NAMALWA (cell line): ENCODE measurements around the gene MYO18A.

Experiments
- DNase-seq: peaks from one replicate; pipeline ENCODE4 v3.0.0-alpha.2; 2015; ENCODE audit warnings: low spot score

MYO18A gene

GRCh38 chr17:29077320-29077719 lies 102.9 kb downstream of the MYO18A start:
- DNase-seq = no peak

DNA sequence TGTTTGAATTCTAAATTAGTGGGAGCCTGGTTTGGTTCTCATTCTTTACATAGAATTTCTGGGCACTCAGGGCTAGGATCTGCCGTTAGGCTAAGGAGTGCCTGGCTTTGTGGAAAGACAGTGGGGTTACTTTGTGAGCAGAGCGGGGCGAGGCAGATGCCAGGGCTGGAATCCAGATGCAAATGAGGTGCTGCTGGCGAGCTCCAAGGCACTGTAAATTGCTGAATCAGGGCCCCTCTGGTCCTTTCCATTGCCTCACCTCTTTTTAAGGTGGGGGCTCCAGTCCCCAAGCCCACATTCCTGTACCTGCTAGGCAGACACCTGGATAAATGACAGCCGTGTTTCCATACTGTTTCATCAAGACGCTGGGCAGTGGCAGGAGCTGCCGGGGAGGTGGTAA lies 103.5 kb downstream of the MYO18A start:
- no peak for DNase-seq

DNA sequence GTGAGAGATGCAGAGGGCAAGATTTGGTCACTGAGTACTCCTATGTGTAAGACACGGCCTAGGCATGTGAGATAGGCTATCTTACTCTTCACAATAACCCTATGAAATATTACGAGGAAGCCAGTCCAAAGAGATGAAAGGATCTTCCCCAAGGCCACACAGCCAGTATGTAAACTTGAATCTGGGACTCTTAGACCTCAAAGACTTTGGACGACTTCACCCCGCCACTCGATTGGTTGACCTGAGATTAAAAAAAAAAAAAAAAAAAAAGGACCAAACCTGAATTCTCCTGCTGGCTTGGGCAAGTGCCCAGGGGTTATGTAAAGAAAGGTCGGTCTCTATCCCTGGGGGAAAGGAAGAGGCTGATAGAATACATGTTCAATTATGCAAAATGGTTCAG lies 104.1 kb downstream of the MYO18A start:
- no peak for DNase-seq

- no peak for DNase-seq
Measured at GRCh38 chr17:29074488-29074887, 105.7 kb downstream of the MYO18A start.

GRCh38 chr17:29073520-29073919 lies 106.7 kb downstream of the MYO18A start:
- DNase-seq = no peak

DNA sequence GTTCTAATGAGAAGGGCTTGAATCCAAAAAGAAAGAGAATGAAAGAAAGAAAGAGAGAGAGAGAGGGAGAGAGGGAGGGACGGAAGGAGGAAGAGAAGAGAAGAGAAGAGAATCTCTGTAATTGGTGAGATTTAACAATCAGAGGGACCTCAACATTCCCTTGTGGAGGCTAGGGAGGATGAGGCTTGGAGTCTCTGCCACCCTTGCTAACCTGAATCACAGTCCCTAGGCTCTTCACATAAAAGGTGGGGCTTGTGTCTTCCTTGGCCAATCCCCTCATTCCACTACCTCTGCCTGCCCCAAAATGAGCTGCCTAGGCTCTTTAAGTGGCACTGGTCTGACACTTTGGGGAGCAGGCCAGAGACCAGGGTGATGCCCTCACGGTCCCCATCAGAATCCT lies 107.2 kb downstream of the MYO18A start:
- DNase-seq = no peak

GRCh38 chr17:29071303-29071702 lies 108.9 kb downstream of the MYO18A start:
- no peak for DNase-seq

GRCh38 chr17:29070781-29071180 lies 109.4 kb downstream of the MYO18A start:
- no peak for DNase-seq

DNA sequence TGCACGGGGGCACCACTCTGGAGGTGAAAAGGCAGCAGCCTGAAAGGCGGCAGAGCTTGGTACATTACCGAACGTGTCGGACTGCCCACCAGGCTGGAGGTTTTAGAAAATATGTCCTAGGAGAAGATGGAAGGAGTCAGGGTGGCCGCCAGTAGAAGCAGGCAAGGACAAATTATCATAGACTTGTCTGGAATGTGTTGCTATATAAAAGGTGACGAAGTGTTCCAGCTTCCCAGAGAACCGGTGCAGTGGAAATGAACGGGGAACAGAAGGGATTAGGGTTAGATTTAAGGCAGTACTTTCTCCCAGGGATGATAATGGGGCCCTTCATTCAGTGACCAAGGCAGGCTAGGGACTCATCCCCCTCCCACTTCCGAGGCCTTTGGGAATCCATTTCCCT lies 109.9 kb downstream of the MYO18A start:
- DNase-seq = no peak

DNA sequence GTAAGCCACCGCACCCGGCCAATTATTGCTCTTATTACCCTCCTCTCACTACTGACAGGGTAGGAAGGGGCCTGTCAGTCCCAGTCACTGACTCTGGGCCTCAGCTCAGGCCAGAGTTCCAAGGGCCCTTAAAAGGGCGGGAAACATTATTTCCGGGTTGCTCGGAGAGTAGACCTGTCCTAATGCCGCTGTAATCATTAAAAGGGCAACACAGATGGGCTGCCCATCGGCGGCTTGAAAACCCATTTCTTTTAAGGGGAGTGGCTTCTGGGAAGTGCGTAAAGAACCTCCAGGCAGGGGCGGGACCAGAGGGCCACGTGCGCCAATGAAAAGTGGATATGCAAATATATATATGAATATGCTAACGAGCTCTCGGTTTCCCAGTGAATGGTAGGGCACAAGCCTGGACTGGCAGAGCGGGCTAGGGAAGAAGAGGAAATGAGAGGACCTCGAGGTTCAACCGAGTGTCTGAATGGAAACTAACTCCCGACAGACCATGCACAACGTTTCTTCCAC lies 110.6 kb downstream of the MYO18A start:
- DNase-seq = no peak

DNA sequence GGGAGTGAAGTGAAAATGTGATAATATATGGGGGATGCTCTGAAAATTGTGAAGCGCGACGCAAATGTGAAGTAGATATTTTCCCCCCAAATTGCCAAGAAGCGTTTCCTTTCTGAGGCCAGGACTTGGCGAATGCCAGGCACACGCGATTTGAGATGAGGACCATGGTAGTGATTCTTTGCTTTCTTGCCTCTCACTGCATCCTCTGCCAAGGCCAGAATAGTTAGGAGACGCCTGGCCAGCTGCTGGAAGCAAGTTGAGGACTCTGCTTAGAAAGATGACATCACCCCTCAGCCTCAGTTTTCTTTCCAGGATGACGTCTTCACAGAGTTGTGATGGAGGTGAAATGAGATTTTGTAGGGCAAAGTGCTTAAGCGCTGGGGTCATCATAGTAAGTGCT lies 111.4 kb downstream of the MYO18A start:
- DNase-seq = no peak

GRCh38 chr17:29066606-29067005 lies 113.6 kb downstream of the MYO18A start:
- no peak for DNase-seq

GRCh38 chr17:29066047-29066446 lies 114.2 kb downstream of the MYO18A start:
- DNase-seq = no peak

DNA sequence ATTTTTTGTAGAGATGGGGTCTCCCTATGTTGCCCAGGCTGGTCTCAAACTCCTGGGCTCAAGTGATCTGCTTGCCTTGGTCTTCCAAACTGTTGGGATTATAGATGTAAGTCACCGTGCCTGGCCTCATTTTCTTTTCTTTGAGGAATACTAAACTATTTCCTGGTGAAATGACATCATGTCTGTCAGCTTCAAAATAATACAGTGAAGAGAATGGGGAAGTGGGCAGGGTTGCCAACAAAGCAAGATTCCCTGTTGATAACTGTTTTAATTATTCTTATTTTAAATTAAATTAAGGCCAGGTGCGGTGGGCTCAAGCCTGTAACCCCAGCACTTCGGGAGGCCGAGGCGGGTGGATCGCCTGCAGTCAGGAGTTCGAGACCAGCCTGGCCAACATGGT lies 116.2 kb downstream of the MYO18A start:
- DNase-seq = no peak

DNA sequence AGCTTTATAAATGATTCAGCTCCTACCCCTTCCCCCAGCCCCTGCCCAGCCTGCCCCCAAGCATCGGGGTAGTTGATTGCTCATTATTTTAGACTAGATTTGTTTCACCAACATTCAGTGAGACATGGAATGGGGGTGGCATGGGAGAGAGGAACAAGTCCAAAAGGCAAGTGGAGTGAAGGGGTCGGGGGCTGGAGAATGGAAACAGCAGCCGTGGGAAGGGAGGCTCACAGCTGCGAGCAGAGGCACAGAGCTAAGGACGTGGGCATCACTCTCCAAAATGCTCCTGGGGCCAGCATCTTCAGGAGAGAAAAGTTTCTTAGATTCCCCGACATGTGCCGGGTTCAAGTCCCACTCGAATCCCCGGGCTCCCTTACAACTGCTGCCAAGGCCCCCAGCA lies 118.0 kb downstream of the MYO18A start:
- no peak for DNase-seq

DNA sequence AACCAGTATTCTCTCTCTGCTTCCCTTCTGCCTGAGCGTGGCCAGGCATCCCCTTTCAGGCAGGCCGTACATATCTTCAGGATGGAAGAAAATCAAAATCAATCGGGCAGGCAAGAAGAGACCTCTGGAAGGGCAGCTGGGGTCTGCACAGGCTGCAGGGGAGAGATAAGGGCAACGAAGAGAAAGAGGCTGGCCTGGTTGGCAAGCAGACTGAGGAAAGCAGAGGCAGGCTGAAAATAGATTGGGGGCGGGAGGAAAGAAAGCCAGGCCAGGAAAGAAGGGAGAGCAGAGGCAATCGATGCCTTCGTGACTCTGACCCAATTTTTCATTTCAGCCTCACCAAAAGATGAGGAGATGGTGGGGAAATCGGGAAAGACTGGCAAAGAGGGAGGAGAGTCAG lies 119.2 kb downstream of the MYO18A start:
- DNase-seq = no peak

DNA sequence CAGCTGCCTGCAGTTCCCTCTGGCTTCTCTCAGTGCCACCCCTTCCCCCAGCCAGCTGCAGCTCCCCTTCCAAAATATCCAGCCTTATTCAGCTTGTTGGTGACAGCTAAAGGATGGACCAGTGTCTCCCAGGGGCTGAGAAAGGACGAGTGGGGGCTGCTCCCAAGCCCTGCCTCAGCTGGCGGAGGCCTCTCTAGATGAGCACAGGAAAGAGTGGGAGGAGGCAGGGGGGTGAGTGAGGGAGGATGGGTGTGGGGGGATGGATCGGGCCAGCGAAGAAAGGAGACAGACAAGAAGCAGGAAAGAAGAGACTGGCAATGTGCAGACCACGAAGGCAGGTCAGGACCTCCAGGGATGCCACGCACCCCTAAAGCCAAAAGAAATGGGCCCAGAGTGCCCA lies 119.7 kb downstream of the MYO18A start:
- no peak for DNase-seq

DNA sequence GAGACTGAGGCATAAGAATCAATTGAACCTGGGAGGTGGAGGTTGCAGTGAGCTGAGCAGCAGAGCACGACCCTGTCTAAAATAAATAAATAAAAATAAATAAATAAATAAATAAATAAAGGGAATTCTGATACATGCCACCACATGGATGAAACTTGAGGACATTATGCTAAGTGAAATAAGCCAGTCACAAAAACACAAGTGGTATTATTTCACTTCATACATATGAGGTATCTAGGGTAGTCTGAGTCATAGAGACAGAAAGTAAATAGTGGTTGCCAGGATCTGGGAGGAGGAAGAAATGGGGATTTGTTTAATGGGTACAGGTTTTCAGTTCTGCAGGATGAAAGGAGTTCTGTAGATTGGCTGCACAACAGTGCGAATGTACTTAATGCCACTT lies 120.9 kb downstream of the MYO18A start:
- no peak for DNase-seq

GRCh38 chr17:29058391-29058790 lies 121.8 kb downstream of the MYO18A start:
- DNase-seq = no peak

- no peak for DNase-seq
Measured at GRCh38 chr17:29057361-29057760, 122.8 kb downstream of the MYO18A start.

DNA sequence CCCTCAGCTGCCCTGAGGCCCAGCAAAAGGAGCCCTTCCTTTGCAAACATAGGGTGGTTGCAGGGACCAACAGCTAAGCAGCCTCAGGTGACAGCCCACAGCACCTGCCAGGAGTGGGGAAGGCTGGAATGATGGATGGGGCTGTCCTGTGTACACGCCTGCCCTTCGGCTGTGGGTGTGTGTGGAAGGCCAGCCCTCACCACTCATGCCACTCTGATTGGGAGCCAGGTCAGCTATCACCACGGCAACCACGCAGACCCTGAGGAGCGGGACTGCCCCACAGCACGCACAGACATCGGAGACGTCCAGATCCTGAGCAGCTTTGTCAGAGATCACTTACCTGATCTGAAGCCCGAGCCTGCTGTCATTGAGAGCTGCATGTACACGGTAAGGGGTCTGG lies 125.4 kb downstream of the MYO18A start:
- DNase-seq = no peak

- DNase-seq = no peak
Measured at GRCh38 chr17:29051731-29052130, 128.5 kb downstream of the MYO18A start.

- DNase-seq = no peak
Measured at GRCh38 chr17:29051194-29051593, 129.0 kb downstream of the MYO18A start.

DNA sequence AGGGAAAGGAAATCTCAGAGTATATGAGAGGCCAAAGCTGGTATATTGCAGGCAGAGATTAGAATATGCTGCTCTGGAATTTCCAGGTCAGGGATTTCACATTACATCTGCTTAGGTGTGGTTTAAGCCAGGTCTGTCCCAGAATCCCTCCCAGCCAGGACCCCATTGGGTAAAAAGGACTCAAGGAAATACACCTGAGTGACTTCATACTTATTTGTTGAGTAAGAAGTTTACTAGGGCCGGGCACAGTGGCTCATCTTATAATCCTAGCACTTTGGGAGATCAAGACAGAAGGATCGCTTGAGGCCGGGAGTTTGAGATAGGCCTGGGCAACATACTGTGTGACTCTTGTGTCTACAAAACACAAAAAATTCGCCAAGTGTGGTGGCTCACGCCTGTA lies 130.0 kb downstream of the MYO18A start:
- DNase-seq = no peak

- no peak for DNase-seq
Measured at GRCh38 chr17:29049541-29050145, 130.6 kb downstream of the MYO18A start.
